WTC11 (cell line): ENCODE data around the gene MS4A15.

Experiments used
- ATF1 ChIP-seq: sonication (generic); formaldehyde crosslinking; IDR thresholded peaks from 2 replicates; pipeline ENCODE4 v1.8.1; 2023; ENCODE audit warnings: mild to moderate bottlenecking, moderate library complexity, missing genetic modification reagents
- CREM ChIP-seq: sonication (generic); formaldehyde crosslinking; IDR thresholded peaks from 2 replicates; pipeline ENCODE4 v1.8.1; 2022; ENCODE audit warnings: mild to moderate bottlenecking, missing genetic modification reagents, moderate library complexity
- EMX1 ChIP-seq: fragments of 250-450 bp; sonication (Bioruptor Pico); IDR thresholded peaks from 2 replicates; pipeline ENCODE4 v1.8.0; 2021; ENCODE audit warnings: mild to moderate bottlenecking
- TP53 ChIP-seq: sonication (generic); formaldehyde crosslinking; IDR thresholded peaks from 2 replicates; pipeline ENCODE4 v1.8.1; 2023; ENCODE audit warnings: mild to moderate bottlenecking, missing genetic modification reagents
- ZNF121 ChIP-seq: sonication (generic); formaldehyde crosslinking; IDR thresholded peaks from 2 replicates; pipeline ENCODE4 v1.8.0; 2023; ENCODE audit warnings: missing genetic modification reagents
- ZNF232 ChIP-seq: sonication (generic); formaldehyde crosslinking; IDR thresholded peaks from 2 replicates; pipeline ENCODE4 v1.8.0; 2022; ENCODE audit warnings: mild to moderate bottlenecking, missing genetic modification reagents
- TF ChIP-seq, protein P1 (sequence below): fragments of 200-600 bp; IDR thresholded peaks from 2 replicates; pipeline ENCODE4 v1.8.0; 2022; ENCODE audit warnings: antibody characterized with exemption
- TF ChIP-seq, protein P2 (sequence below): sonication (generic); formaldehyde crosslinking; IDR thresholded peaks from 2 replicates; pipeline ENCODE4 v1.8.1; 2022; ENCODE audit warnings: mild to moderate bottlenecking, moderate library complexity, missing genetic modification reagents
- TF ChIP-seq, protein P3 (sequence below): sonication (generic); formaldehyde crosslinking; IDR thresholded peaks from 2 replicates; pipeline ENCODE4 v1.8.1; 2023; ENCODE audit warnings: mild to moderate bottlenecking, moderate library complexity, missing genetic modification reagents
- TF ChIP-seq, protein P4 (sequence below): sonication (generic); formaldehyde crosslinking; conservative IDR thresholded peaks from 2 replicates; pipeline ENCODE4 v1.8.1; 2023; ENCODE audit warnings: mild to moderate bottlenecking, low read depth, missing genetic modification reagents, moderate library complexity
- TF ChIP-seq, protein P5 (sequence below): sonication (generic); formaldehyde crosslinking; IDR thresholded peaks from 2 replicates; pipeline ENCODE4 v1.8.1; 2023; ENCODE audit warnings: mild to moderate bottlenecking, missing genetic modification reagents, moderate library complexity
- TF ChIP-seq, protein P6 (sequence below): fragments of 250-450 bp; sonication (Bioruptor Pico); IDR thresholded peaks from 2 replicates; pipeline ENCODE4 v1.9.0; 2021; ENCODE audit warnings: mild to moderate bottlenecking
- TF ChIP-seq, protein P7 (sequence below): sonication (generic); formaldehyde crosslinking; IDR thresholded peaks from 2 replicates; pipeline ENCODE4 v1.8.0; 2022; ENCODE audit warnings: mild to moderate bottlenecking, missing genetic modification reagents

DNA sequence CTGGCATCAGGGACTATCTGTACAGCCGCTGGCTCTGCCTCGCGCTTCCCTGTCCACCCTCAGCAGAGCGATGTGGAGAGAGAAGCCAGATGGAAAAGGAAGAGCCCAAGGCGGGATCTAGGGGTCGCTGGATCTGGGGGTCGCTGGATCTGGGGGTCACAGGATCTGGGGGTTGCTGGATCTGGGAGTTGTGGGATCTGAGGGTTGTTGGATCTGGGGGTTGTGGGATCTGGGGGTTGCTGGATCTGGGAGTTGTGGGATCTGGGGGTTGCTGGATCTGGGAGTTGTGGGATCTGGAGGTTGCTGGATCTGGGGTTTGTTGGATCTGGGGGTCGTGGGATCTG lies 26.4 kb downstream of the MS4A15 start:
- TF ChIP-seq EMX1 (CRISPR knock-in tag) (no peak), TP53 (CRISPR knock-in tag) (no peak), ZNF232 (CRISPR knock-in tag) (no peak), CREM (no peak), ZNF121 (no peak), ATF1 (CRISPR knock-in tag) (no peak)
- TF ChIP-seq, protein P1, sequence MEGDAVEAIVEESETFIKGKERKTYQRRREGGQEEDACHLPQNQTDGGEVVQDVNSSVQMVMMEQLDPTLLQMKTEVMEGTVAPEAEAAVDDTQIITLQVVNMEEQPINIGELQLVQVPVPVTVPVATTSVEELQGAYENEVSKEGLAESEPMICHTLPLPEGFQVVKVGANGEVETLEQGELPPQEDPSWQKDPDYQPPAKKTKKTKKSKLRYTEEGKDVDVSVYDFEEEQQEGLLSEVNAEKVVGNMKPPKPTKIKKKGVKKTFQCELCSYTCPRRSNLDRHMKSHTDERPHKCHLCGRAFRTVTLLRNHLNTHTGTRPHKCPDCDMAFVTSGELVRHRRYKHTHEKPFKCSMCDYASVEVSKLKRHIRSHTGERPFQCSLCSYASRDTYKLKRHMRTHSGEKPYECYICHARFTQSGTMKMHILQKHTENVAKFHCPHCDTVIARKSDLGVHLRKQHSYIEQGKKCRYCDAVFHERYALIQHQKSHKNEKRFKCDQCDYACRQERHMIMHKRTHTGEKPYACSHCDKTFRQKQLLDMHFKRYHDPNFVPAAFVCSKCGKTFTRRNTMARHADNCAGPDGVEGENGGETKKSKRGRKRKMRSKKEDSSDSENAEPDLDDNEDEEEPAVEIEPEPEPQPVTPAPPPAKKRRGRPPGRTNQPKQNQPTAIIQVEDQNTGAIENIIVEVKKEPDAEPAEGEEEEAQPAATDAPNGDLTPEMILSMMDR: no peak
- TF ChIP-seq, protein P2, sequence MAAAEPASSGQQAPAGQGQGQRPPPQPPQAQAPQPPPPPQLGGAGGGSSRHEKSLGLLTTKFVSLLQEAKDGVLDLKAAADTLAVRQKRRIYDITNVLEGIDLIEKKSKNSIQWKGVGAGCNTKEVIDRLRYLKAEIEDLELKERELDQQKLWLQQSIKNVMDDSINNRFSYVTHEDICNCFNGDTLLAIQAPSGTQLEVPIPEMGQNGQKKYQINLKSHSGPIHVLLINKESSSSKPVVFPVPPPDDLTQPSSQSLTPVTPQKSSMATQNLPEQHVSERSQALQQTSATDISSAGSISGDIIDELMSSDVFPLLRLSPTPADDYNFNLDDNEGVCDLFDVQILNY (CRISPR knock-in tag): no peak
- TF ChIP-seq, protein P3, sequence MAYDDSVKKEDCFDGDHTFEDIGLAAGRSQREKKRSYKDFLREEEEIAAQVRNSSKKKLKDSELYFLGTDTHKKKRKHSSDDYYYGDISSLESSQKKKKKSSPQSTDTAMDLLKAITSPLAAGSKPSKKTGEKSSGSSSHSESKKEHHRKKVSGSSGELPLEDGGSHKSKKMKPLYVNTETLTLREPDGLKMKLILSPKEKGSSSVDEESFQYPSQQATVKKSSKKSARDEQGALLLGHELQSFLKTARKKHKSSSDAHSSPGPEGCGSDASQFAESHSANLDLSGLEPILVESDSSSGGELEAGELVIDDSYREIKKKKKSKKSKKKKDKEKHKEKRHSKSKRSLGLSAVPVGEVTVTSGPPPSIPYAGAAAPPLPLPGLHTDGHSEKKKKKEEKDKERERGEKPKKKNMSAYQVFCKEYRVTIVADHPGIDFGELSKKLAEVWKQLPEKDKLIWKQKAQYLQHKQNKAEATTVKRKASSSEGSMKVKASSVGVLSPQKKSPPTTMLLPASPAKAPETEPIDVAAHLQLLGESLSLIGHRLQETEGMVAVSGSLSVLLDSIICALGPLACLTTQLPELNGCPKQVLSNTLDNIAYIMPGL (CRISPR knock-in tag): no peak
- TF ChIP-seq, protein P4, sequence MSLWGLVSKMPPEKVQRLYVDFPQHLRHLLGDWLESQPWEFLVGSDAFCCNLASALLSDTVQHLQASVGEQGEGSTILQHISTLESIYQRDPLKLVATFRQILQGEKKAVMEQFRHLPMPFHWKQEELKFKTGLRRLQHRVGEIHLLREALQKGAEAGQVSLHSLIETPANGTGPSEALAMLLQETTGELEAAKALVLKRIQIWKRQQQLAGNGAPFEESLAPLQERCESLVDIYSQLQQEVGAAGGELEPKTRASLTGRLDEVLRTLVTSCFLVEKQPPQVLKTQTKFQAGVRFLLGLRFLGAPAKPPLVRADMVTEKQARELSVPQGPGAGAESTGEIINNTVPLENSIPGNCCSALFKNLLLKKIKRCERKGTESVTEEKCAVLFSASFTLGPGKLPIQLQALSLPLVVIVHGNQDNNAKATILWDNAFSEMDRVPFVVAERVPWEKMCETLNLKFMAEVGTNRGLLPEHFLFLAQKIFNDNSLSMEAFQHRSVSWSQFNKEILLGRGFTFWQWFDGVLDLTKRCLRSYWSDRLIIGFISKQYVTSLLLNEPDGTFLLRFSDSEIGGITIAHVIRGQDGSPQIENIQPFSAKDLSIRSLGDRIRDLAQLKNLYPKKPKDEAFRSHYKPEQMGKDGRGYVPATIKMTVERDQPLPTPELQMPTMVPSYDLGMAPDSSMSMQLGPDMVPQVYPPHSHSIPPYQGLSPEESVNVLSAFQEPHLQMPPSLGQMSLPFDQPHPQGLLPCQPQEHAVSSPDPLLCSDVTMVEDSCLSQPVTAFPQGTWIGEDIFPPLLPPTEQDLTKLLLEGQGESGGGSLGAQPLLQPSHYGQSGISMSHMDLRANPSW: no peak
- TF ChIP-seq, protein P5, sequence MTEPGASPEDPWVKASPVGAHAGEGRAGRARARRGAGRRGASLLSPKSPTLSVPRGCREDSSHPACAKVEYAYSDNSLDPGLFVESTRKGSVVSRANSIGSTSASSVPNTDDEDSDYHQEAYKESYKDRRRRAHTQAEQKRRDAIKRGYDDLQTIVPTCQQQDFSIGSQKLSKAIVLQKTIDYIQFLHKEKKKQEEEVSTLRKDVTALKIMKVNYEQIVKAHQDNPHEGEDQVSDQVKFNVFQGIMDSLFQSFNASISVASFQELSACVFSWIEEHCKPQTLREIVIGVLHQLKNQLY (CRISPR knock-in tag): no peak
- TF ChIP-seq, protein P6, sequence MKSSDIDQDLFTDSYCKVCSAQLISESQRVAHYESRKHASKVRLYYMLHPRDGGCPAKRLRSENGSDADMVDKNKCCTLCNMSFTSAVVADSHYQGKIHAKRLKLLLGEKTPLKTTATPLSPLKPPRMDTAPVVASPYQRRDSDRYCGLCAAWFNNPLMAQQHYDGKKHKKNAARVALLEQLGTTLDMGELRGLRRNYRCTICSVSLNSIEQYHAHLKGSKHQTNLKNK: no peak
- TF ChIP-seq, protein P7, sequence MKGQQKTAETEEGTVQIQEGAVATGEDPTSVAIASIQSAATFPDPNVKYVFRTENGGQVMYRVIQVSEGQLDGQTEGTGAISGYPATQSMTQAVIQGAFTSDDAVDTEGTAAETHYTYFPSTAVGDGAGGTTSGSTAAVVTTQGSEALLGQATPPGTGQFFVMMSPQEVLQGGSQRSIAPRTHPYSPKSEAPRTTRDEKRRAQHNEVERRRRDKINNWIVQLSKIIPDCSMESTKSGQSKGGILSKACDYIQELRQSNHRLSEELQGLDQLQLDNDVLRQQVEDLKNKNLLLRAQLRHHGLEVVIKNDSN: no peak
